HL-60/S4 (cell line): ENCODE results near the gene DTL.
"Not testable (repeated sequence)": the region's sequence is repeated elsewhere in the genome, so short reads cannot be mapped to it uniquely, and the experiment has no call there.

Experiments
- in situ Hi-C: fragments of 300-500 bp; cut with MboI; formaldehyde crosslinking; loops from 2 replicates; pipeline ENCODE4 v1.14.3; 2022; ENCODE audit warnings: low sequenced_read_pairs

Gene DTL

GRCh38 chr1:212035123-212035834, at the start of gene DTL, which contains the start of gene INTS7:
Gene DTL, plus strand, starts transcription at chr1:212035748. Its CDS starts 143 bp downstream, at chr1:212035891.
Gene INTS7, minus strand, starts transcription at chr1:212035557. Its CDS starts 120 bp downstream, at chr1:212035437.
- in situ Hi-C loops = loop anchor here (25.0 kb wide), 1 partner anchor 348 kb away; the partner anchor contains the start of gene NEK2

- in situ Hi-C loops = no loop called here
Measured at GRCh38 chr1:211986628-211987254, 48.8 kb upstream of the DTL start.

GRCh38 chr1:211991695-211992094, 43.9 kb upstream of the DTL start:
- in situ Hi-C loops = no loop called here

- in situ Hi-C loops = not testable (repeated sequence)
Measured at GRCh38 chr1:211997426-211997825, 38.1 kb upstream of the DTL start.

GRCh38 chr1:212002536-212002935, 33.0 kb upstream of the DTL start:
- in situ Hi-C loops = no loop called here

- in situ Hi-C loops = no loop called here
Measured at GRCh38 chr1:212004895-212005608, 30.5 kb upstream of the DTL start.

- in situ Hi-C loops = no loop called here
Measured at GRCh38 chr1:212007178-212007577, 28.4 kb upstream of the DTL start.

- in situ Hi-C loops = no loop called here
Measured at GRCh38 chr1:212007886-212008285, 27.7 kb upstream of the DTL start.

GRCh38 chr1:212009561-212009960, 26.0 kb upstream of the DTL start:
- in situ Hi-C loops = no loop called here

- in situ Hi-C loops = no loop called here
Measured at GRCh38 chr1:212010004-212010403, 25.5 kb upstream of the DTL start.

GRCh38 chr1:212012034-212012740, 23.4 kb upstream of the DTL start:
- in situ Hi-C loops = no loop called here

- in situ Hi-C loops = no loop called here
Measured at GRCh38 chr1:212013672-212014071, 21.9 kb upstream of the DTL start.

GRCh38 chr1:212020975-212021374, 14.6 kb upstream of the DTL start:
- in situ Hi-C loops = no loop called here

- in situ Hi-C loops = no loop called here
Measured at GRCh38 chr1:212021563-212021962, 14.0 kb upstream of the DTL start.

GRCh38 chr1:212022908-212023307, 12.6 kb upstream of the DTL start:
- in situ Hi-C loops = not testable (repeated sequence)

- in situ Hi-C loops = loop anchor here (25.0 kb wide), 1 partner anchor 337 kb away; the partner anchor contains the start of gene NEK2
Measured at GRCh38 chr1:212024469-212025149, 10.9 kb upstream of the DTL start.

GRCh38 chr1:212027727-212028126, 7.8 kb upstream of the DTL start:
- in situ Hi-C loops = loop anchor here (25.0 kb wide), 1 partner anchor 340 kb away; the partner anchor contains the start of gene NEK2

GRCh38 chr1:212030936-212031528, 4.5 kb upstream of the DTL start:
- in situ Hi-C loops = loop anchor here (25.0 kb wide), 1 partner anchor 344 kb away; the partner anchor contains the start of gene NEK2

- in situ Hi-C loops = loop anchor here (25.0 kb wide), 1 partner anchor 347 kb away; the partner anchor contains the start of gene NEK2
Measured at GRCh38 chr1:212034516-212035122, 929 bp upstream of the DTL start.
